ENCODE data around the gene GZMB.

The GZMB gene

GRCh38 chr14:24639905-24640304 is 5.9 kb upstream of the GZMB start:
- H2AFZ ChIP-seq (ENCODE audit: low read depth, low read length) = no peak overlapping the region
- H3K79me2 ChIP-seq (ENCODE audit: low read length) = no peaks in the 10 kb centered on the region
- no peak overlapping the region for H3K4me2 ChIP-seq (ENCODE audit: low read length)
- peaks cover 2% of the 10 kb centered on the region; the same call in 1 of the 2 replicates for H3K27me3 ChIP-seq (ENCODE audit: low read depth, low read length)
- no peaks in the 10 kb centered on the region for H3K36me3 ChIP-seq (replicated peaks; ENCODE audit: low read depth, low read length)
- no peak overlapping the region for H3K27ac ChIP-seq (ENCODE audit: low read length)
- no peak overlapping the region for H3K4me3 ChIP-seq (ENCODE audit: low read length)
- no peaks in the 10 kb centered on the region for H3K9me3 ChIP-seq (ENCODE audit: insufficient read depth, low read length)
- H3K9ac ChIP-seq (ENCODE audit: low read length) = no peak overlapping the region
- peaks cover 4% of the 10 kb centered on the region for H3K4me1 ChIP-seq (ENCODE audit: low read length)
- no peaks in the 10 kb centered on the region for H4K20me1 ChIP-seq (ENCODE audit: insufficient read depth, low read length)
- TF ChIP-seq CTCF (IDR thresholded peaks at IDR 0.05; ENCODE audit: low read depth, low read length) = no peak
- TF ChIP-seq EZH2phosphoT487 (IDR thresholded peaks at IDR 0.05; ENCODE audit: low read depth) = no peak

GRCh38 chr14:24639270-24639669 is 5.3 kb upstream of the GZMB start:
- H3K27ac ChIP-seq (ENCODE audit: low read length) = no peak overlapping the region
- H3K4me1 ChIP-seq (ENCODE audit: low read length) = no peaks in the 10 kb centered on the region
- no peaks in the 10 kb centered on the region for H4K20me1 ChIP-seq (ENCODE audit: insufficient read depth, low read length)
- H3K9ac ChIP-seq (ENCODE audit: low read length) = no peak overlapping the region
- H3K36me3 ChIP-seq (replicated peaks; ENCODE audit: low read depth, low read length) = no peaks in the 10 kb centered on the region
- TF ChIP-seq CTCF (IDR thresholded peaks at IDR 0.05; ENCODE audit: low read depth, low read length) (no peak), EZH2phosphoT487 (IDR thresholded peaks at IDR 0.05; ENCODE audit: low read depth) (no peak)
- H2AFZ ChIP-seq (ENCODE audit: low read depth, low read length) = no peak overlapping the region
- no peaks in the 10 kb centered on the region for H3K79me2 ChIP-seq (ENCODE audit: low read length)
- no peaks in the 10 kb centered on the region for H3K9me3 ChIP-seq (ENCODE audit: insufficient read depth, low read length)
- no peak overlapping the region for H3K4me2 ChIP-seq (ENCODE audit: low read length)
- peaks cover 2% of the 10 kb centered on the region; the same call in 1 of the 2 replicates for H3K27me3 ChIP-seq (ENCODE audit: low read depth, low read length)
- H3K4me3 ChIP-seq (ENCODE audit: low read length) = no peak overlapping the region

DNA sequence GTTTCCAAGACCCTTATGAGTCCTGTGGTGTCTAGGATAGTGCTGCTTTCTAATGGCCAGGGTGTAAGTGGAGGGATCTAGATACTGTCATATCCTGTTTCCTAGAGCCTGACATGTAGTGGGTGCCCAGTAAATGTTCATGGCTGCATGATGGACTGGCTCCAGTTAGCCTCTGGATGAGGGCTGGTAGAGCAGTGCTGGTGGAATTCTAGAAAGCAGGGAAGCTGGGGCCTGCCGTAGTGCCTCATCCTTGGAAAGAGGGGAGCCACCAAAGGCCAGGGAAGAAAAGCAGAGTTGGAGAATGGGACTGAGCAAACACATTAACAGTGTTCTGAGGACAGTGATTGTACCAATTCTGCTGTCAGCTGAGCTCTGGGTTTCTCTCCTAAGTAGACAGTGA is 637 bp downstream of the GZMB start:
- Histone ChIP-seq H3K9ac (ENCODE audit: low read length) (no peak overlapping the region), H3K9me3 (ENCODE audit: insufficient read depth, low read length) (no peaks in the 10 kb centered on the region), H3K4me2 (ENCODE audit: low read length) (no peak overlapping the region), H3K4me3 (ENCODE audit: low read length) (no peak overlapping the region), H3K4me1 (ENCODE audit: low read length) (no peaks in the 10 kb centered on the region), H3K36me3 (replicated peaks; ENCODE audit: low read depth, low read length) (no peaks in the 10 kb centered on the region), H2AFZ (ENCODE audit: low read depth, low read length) (no peak overlapping the region), H4K20me1 (ENCODE audit: insufficient read depth, low read length) (no peaks in the 10 kb centered on the region), H3K27me3 (ENCODE audit: low read depth, low read length) (peaks cover 2% of the 10 kb centered on the region; the same call in 1 of the 2 replicates), H3K79me2 (ENCODE audit: low read length) (no peaks in the 10 kb centered on the region), H3K27ac (ENCODE audit: low read length) (no peak overlapping the region)
- no peak for TF ChIP-seq EZH2phosphoT487 (IDR thresholded peaks at IDR 0.05; ENCODE audit: low read depth)
- TF ChIP-seq CTCF (IDR thresholded peaks at IDR 0.05; ENCODE audit: low read depth, low read length) = no peak

- no peak overlapping the region for H3K4me3 ChIP-seq (ENCODE audit: low read length)
Observed at GRCh38 chr14:24632761-24633160, 1.2 kb downstream of the GZMB start.

More at GRCh38 chr14:24632761-24633160, 1.2 kb downstream of the GZMB start:
- Histone ChIP-seq H3K4me1 (ENCODE audit: low read length) (no peaks in the 10 kb centered on the region), H3K79me2 (ENCODE audit: low read length) (no peaks in the 10 kb centered on the region), H3K9me3 (ENCODE audit: insufficient read depth, low read length) (no peaks in the 10 kb centered on the region), H3K9ac (ENCODE audit: low read length) (no peak overlapping the region), H3K4me2 (ENCODE audit: low read length) (no peak overlapping the region), H3K36me3 (replicated peaks; ENCODE audit: low read depth, low read length) (no peaks in the 10 kb centered on the region), H3K27me3 (ENCODE audit: low read depth, low read length) (peaks cover 2% of the 10 kb centered on the region; the same call in 1 of the 2 replicates), H3K27ac (ENCODE audit: low read length) (no peak overlapping the region), H4K20me1 (ENCODE audit: insufficient read depth, low read length) (no peaks in the 10 kb centered on the region), H2AFZ (ENCODE audit: low read depth, low read length) (no peak overlapping the region)
- TF ChIP-seq CTCF (IDR thresholded peaks at IDR 0.05; ENCODE audit: low read depth, low read length) = no peak
- no peak for TF ChIP-seq EZH2phosphoT487 (IDR thresholded peaks at IDR 0.05; ENCODE audit: low read depth)

All from OCI-LY3 (cell line).